WTC11 (cell line): Measurements from ENCODE around the gene SGMS1.

Experiments used
- ATF1 ChIP-seq: sonication (generic); formaldehyde crosslinking; IDR thresholded peaks from 2 replicates; pipeline ENCODE4 v1.8.1; 2023; ENCODE audit warnings: mild to moderate bottlenecking, moderate library complexity, missing genetic modification reagents
- CREB1 ChIP-seq: sonication (generic); formaldehyde crosslinking; IDR thresholded peaks from 2 replicates; pipeline ENCODE4 v1.8.0; 2023; ENCODE audit warnings: mild to moderate bottlenecking, missing genetic modification reagents
- ETV6 ChIP-seq: sonication (generic); formaldehyde crosslinking; IDR thresholded peaks from 2 replicates; pipeline ENCODE4 v1.8.1; 2022; ENCODE audit warnings: mild to moderate bottlenecking, missing genetic modification reagents
- IRF2 ChIP-seq: sonication (generic); formaldehyde crosslinking; IDR thresholded peaks from 2 replicates; pipeline ENCODE4 v1.8.0; 2022; ENCODE audit warnings: low read depth, missing genetic modification reagents, borderline replicate concordance
- NR3C1 ChIP-seq: sonication (generic); formaldehyde crosslinking; conservative IDR thresholded peaks from 2 replicates; pipeline ENCODE4 v1.8.1; 2023; ENCODE audit warnings: low read depth, mild to moderate bottlenecking, missing genetic modification reagents
- TP53 ChIP-seq: sonication (generic); formaldehyde crosslinking; IDR thresholded peaks from 2 replicates; pipeline ENCODE4 v1.8.1; 2023; ENCODE audit warnings: mild to moderate bottlenecking, missing genetic modification reagents
- ZBTB21 ChIP-seq: sonication (generic); formaldehyde crosslinking; IDR thresholded peaks from 2 replicates; pipeline ENCODE4 v1.8.1; 2023; ENCODE audit warnings: mild to moderate bottlenecking, missing genetic modification reagents, borderline replicate concordance
- TF ChIP-seq, protein P1 (sequence below): sonication (generic); formaldehyde crosslinking; IDR thresholded peaks from 2 replicates; pipeline ENCODE4 v1.8.1; 2023; ENCODE audit warnings: mild to moderate bottlenecking, moderate library complexity, missing genetic modification reagents
- TF ChIP-seq, protein P2 (sequence below): fragments of 200-600 bp; IDR thresholded peaks from 2 replicates; pipeline ENCODE4 v1.8.0; 2022; ENCODE audit warnings: antibody characterized with exemption
- TF ChIP-seq, protein P3 (sequence below): sonication (generic); formaldehyde crosslinking; IDR thresholded peaks from 2 replicates; pipeline ENCODE4 v1.8.0; 2023; ENCODE audit warnings: missing genetic modification reagents, mild to moderate bottlenecking, borderline replicate concordance
- TF ChIP-seq, protein P4 (sequence below): sonication (generic); formaldehyde crosslinking; IDR thresholded peaks from 2 replicates; pipeline ENCODE4 v1.8.1; 2022; ENCODE audit warnings: mild to moderate bottlenecking, moderate library complexity, missing genetic modification reagents

DNA sequence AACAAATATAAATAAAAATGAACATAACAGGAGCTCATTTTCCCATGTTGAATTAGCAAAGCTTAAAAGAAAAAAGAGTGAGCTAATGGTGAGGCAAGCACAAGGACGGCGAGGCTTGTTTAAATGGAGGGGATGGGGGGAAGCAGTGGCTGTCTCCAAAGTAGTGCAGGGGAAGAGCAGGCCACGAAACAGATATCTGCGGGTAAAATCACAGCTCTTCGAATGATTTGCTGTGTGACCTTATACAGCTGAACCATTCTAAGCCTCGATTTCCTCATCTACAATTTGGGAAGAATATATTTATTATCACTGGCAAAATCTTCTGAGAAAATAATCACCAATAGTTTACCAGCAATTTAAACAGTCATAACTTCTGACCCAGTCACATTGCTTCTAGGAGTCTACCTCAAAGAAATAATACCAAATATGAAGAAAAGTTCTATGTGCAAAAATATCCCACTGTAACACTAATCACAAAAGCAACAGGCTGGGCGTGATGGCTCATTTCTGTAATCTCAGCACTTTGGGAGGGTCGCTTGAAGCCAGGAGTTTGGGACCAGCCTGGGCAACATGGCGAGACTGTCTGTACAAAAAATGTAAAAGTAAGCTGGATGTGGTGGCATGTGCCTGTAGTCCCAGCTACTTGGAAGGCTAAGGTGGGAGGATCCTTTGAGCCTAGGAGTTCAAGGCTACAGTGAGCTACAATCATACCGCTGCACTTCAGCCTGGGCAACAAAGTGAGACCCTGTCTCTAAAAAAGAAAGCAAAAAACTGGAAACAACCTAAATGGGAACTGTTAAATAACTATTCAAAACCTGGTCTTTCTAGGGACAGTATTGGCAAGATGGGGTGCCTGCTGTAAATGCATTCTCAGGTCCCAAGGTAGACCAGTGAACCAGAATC lies 309.3 kb downstream of the SGMS1 start:
- TF ChIP-seq, protein P1, sequence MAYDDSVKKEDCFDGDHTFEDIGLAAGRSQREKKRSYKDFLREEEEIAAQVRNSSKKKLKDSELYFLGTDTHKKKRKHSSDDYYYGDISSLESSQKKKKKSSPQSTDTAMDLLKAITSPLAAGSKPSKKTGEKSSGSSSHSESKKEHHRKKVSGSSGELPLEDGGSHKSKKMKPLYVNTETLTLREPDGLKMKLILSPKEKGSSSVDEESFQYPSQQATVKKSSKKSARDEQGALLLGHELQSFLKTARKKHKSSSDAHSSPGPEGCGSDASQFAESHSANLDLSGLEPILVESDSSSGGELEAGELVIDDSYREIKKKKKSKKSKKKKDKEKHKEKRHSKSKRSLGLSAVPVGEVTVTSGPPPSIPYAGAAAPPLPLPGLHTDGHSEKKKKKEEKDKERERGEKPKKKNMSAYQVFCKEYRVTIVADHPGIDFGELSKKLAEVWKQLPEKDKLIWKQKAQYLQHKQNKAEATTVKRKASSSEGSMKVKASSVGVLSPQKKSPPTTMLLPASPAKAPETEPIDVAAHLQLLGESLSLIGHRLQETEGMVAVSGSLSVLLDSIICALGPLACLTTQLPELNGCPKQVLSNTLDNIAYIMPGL (CRISPR knock-in tag) = no peak
- TF ChIP-seq TP53 (no peak), ATF1 (CRISPR knock-in tag) (no peak), CREB1 (CRISPR knock-in tag) (no peak), NR3C1 (CRISPR knock-in tag) (no peak), ETV6 (CRISPR knock-in tag) (no peak), ZBTB21 (CRISPR knock-in tag) (no peak), IRF2 (no peak)
- TF ChIP-seq, protein P2, sequence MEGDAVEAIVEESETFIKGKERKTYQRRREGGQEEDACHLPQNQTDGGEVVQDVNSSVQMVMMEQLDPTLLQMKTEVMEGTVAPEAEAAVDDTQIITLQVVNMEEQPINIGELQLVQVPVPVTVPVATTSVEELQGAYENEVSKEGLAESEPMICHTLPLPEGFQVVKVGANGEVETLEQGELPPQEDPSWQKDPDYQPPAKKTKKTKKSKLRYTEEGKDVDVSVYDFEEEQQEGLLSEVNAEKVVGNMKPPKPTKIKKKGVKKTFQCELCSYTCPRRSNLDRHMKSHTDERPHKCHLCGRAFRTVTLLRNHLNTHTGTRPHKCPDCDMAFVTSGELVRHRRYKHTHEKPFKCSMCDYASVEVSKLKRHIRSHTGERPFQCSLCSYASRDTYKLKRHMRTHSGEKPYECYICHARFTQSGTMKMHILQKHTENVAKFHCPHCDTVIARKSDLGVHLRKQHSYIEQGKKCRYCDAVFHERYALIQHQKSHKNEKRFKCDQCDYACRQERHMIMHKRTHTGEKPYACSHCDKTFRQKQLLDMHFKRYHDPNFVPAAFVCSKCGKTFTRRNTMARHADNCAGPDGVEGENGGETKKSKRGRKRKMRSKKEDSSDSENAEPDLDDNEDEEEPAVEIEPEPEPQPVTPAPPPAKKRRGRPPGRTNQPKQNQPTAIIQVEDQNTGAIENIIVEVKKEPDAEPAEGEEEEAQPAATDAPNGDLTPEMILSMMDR = no peak
- TF ChIP-seq, protein P3, sequence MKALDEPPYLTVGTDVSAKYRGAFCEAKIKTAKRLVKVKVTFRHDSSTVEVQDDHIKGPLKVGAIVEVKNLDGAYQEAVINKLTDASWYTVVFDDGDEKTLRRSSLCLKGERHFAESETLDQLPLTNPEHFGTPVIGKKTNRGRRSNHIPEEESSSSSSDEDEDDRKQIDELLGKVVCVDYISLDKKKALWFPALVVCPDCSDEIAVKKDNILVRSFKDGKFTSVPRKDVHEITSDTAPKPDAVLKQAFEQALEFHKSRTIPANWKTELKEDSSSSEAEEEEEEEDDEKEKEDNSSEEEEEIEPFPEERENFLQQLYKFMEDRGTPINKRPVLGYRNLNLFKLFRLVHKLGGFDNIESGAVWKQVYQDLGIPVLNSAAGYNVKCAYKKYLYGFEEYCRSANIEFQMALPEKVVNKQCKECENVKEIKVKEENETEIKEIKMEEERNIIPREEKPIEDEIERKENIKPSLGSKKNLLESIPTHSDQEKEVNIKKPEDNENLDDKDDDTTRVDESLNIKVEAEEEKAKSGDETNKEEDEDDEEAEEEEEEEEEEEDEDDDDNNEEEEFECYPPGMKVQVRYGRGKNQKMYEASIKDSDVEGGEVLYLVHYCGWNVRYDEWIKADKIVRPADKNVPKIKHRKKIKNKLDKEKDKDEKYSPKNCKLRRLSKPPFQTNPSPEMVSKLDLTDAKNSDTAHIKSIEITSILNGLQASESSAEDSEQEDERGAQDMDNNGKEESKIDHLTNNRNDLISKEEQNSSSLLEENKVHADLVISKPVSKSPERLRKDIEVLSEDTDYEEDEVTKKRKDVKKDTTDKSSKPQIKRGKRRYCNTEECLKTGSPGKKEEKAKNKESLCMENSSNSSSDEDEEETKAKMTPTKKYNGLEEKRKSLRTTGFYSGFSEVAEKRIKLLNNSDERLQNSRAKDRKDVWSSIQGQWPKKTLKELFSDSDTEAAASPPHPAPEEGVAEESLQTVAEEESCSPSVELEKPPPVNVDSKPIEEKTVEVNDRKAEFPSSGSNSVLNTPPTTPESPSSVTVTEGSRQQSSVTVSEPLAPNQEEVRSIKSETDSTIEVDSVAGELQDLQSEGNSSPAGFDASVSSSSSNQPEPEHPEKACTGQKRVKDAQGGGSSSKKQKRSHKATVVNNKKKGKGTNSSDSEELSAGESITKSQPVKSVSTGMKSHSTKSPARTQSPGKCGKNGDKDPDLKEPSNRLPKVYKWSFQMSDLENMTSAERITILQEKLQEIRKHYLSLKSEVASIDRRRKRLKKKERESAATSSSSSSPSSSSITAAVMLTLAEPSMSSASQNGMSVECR (CRISPR knock-in tag) = no peak
- TF ChIP-seq, protein P4, sequence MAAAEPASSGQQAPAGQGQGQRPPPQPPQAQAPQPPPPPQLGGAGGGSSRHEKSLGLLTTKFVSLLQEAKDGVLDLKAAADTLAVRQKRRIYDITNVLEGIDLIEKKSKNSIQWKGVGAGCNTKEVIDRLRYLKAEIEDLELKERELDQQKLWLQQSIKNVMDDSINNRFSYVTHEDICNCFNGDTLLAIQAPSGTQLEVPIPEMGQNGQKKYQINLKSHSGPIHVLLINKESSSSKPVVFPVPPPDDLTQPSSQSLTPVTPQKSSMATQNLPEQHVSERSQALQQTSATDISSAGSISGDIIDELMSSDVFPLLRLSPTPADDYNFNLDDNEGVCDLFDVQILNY = no peak
